ENCODE measurements around the gene CT47B1.

DNA sequence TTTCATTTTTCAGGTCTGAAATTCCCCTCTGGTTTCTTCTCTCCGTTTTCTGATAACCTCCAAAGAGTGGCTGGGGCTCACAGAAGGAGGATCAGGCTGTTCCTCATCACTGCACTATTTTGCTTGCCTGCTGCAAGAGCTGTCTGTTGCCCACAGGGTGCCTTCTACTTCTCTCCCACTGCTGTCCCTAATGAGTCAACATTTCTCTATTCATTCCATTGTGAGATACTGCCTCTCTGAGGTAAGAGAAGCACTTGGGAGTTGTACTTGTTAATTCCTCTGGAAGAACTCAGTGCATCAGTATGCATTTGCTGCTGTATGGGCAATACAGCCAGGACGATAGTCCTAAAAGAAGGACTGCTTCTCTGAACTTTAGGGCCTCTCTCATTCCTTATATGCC is 34.8 kb downstream of the CT47B1 start:
- TF ChIP-seq EZH2 (IDR thresholded peaks at IDR 0.05; ENCODE audit: insufficient read depth, poor library complexity, severe bottlenecking) (no peak), EZH2phosphoT487 (IDR thresholded peaks at IDR 0.05; ENCODE audit: insufficient read depth, low read depth) (no peak)
